ENCODE measurements around the gene ACRV1. TPM values are rescaled to one million over a fixed set of nuclear protein-coding genes. Genes with fewer than 3 reads are reported as not detected.

Gene ACRV1
- not detected in 2 replicates for total RNA-seq

GRCh38 chr11:125680747-125681146 lies at the start of gene ACRV1:
ACRV1 (minus strand) TSS chr11:125680847; CDS start chr11:125680780, 67 bp downstream.

GRCh38 chr11:125624756-125625213 lies 55.9 kb downstream of the ACRV1 start, which contains the start of gene CHEK1:
CHEK1 (plus strand) TSS chr11:125625163; CDS start chr11:125626769, 1,606 bp downstream.

Small RNA genes within 50 kb of the gene (small RNA-seq; reads per million reads assigned to genes)
- 5.0 reads per million, percentile 88 among the genes with 10 or more reads in this experiment for gene RNU2-35P (ENCODE audit: low replicate concordance)

Other genes starting within 250 kb of the ACRV1 start
- gene FEZ1, start 184.6 kb downstream of the ACRV1 start, total RNA-seq = 44.9 and 45.2 TPM in 2 replicates
- gene EI24, start 111.4 kb downstream of the ACRV1 start, total RNA-seq = 75.3 and 124 TPM in 2 replicates
- 348 and 594 TPM in 2 replicates for gene STT3A, start 88.0 kb downstream of the ACRV1 start, total RNA-seq
- 11.6 and 55.7 TPM in 2 replicates for gene CHEK1, start 55.7 kb downstream of the ACRV1 start, total RNA-seq
- gene PATE1, start 65.4 kb upstream of the ACRV1 start, total RNA-seq = not detected in 2 replicates
- 0.29 TPM in 1 of 2 replicates, not detected in the other for gene PATE2, start 98.0 kb upstream of the ACRV1 start, total RNA-seq
- not detected in 2 replicates for gene PATE3, start 107.3 kb upstream of the ACRV1 start, total RNA-seq
- gene PATE4, start 152.5 kb upstream of the ACRV1 start, total RNA-seq = not detected in 2 replicates
- gene HYLS1, start 206.8 kb upstream of the ACRV1 start, total RNA-seq = 2.8 and 11.5 TPM in 2 replicates
- 8.4 and 9.2 TPM in 2 replicates for gene PUS3, start 222.4 kb upstream of the ACRV1 start, total RNA-seq
- not detected in 2 replicates for gene DDX25, start 223.7 kb upstream of the ACRV1 start, total RNA-seq